Inferior parietal cortex (tissue), 1 donor: ENCODE measurements around the gene ARHGAP27.

Experiments
- DNase-seq: peaks from one replicate; pipeline ENCODE4 v3.0.0-alpha.2; 2016; ENCODE audit errors: extremely low spot score

ARHGAP27 gene

DNA sequence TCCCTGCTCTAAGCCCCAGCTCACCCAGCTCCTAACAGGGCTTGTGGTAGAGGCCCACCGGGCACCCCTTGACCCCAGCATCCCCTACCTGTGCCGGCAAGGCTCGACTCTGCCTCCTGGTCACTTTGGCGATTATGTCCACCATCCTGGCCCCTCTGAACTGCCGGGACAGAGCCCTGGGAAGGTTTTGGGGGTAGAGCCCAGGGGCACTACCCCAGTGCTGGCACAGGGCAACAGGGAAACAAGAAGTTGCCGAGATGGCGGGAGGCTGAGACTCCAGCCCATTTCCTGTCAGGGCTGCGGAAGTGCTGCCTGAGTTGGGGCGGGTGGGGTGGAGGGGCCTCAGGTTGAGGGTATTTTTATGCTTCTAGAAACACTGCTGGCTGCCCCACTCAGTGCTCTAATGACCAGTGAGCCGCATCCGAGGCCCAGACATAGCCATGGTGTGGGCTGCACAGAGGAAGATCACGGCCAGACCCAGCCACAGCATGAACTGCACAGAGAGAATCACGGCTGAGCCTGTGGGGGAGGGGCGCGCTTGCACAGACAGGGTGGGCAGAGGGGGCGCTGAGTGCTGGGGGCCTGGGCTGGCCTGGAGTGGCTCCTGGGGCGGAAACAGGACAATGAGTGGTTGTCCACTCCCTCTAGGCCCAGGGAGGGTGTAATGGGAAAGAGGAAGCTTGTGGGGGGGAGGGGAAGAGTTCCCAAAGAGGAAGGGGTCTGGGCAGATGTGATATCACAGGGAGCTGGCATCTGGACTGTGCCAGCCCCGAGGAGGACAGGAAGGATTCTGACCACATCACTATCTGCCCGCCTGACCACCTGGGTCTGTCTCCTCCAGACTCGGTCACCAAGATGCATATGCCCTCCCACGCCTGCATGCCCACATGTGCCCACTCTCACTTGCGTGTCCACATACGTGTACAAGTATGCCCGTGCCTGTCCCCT is 22.3 kb downstream of the ARHGAP27 start:
- no peak for DNase-seq

- DNase-seq: no peak
Measured at GRCh38 chr17:45409659-45410076, 23.0 kb downstream of the ARHGAP27 start.

DNA sequence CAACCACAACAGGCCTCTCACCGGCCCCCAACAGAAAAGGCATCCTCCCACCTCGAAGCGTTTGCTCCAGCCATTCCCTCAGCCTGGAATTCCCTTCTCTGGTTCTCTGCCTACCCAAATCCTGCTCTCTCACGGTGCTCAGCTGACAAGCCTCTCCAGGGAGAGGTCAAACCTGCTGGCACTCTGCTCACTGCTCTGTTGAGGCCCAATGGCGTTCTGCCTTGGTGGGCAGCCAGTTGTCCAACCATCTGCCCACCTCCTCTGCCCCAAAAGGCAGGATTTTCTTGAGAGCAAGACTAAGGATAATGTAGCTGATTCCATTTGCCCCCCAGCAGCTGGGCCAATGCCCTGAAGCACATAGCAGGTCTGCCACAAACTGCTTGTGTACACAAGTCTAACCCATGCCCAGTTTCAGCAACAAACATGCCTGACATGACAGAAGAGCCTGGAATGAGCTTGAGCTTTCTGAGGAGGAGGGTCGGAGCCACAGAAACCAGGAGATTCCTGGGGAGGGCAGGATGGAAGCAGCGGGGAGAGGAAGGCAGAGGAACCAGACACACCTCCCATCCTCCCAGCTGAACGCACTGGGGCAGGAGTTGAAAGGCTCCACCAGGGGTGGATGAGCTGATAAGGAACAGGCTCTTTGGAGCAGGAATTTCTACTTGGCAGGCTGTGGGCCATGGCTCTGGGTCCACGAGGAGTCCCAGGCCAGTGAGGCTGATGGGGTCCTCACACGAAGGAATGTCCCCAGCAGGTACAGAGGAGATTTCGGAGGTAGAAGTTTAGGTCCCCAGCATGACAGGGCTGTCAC is 23.9 kb downstream of the ARHGAP27 start:
- no peak for DNase-seq

GRCh38 chr17:45406107-45406506 is 26.6 kb downstream of the ARHGAP27 start:
- no peak for DNase-seq

DNA sequence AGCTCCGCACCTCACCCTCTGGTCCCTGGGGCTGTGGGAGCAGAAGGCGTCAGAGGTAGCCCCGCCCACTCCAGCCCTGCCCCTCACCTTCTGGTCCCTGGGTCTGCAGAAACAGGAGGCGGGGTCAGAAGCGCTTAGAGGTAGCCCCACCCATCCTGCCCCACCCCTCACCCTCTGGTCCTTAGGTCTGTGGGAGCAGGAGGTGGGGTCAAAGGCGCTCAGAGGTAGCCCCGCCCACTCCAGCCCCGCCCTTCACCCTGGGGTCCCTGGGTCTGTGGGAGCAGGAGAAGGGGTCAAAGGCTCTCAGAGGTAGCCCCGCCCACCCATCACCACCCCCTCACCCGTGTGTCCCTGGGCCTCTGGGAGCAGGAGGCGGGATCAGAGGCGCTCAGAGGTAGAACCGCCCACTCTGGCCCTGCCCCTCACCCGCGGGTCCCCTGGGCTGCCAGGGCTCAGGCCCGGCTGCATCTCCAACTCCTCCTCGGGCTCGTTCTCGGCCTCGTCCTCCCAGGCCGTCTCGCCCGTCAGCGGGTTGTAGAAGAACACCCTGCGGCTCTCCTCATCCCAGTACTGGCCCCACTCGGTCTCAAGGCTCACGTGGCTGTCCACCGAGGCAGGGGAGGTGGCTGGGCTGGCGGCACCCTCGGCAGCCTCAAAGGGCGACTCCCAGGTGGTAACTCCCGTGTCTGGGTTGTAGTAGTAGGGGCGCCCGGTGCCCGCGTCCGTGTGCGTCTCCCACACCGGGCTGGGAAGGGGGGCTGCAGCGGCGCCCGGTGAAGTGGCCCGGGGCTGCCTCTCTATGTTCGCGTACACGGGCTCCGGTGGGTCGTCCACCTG is 27.2 kb downstream of the ARHGAP27 start:
- DNase-seq: no peak

DNA sequence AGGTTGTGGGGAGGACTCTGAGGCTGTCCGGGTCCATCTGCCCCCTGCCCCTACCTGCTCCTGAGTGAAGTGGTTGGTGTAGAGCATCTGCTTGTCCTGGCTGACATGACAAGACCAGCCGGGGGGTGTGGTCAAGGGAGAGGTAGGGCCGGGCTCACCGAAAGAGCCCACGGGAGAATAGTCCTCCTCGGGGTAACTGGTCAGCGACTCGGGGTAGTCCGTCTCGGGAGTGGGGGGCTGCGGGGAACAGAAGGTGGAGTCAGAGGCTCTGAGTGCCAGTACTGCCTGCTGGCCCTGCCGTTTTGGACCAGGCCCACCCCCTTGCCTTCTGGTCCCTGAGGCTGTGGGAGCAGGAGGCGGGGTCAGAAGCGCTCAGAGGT is 27.8 kb downstream of the ARHGAP27 start:
- DNase-seq: no peak

DNA sequence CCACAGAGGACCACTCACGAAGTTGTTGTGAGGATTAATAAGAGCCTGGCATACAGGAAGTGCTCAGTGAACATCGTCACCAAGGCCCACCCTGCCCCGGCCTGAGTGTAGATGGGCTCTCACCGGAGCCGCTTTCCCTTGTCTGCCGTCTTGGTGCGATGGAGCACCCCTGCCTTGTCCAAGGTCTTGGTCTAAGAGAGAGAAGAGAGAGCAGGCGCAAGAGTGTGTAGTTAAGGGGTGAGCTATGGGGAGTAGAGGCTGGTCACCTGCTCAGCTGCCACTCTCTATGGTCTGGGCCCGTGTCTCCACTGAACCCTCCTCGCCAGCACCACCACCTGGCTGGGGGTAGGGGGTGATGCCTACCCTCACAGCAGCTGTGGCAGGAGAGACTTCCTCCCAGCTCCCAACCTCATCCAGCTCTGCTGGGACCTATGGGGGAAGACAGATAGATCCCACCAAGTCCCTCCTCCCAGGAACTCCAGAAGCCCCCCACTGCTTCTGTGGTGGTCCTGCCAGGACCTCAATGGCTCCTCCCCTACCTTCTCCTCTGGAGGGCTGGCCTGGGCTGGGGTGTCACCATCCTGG is 28.7 kb downstream of the ARHGAP27 start:
- no peak for DNase-seq

DNA sequence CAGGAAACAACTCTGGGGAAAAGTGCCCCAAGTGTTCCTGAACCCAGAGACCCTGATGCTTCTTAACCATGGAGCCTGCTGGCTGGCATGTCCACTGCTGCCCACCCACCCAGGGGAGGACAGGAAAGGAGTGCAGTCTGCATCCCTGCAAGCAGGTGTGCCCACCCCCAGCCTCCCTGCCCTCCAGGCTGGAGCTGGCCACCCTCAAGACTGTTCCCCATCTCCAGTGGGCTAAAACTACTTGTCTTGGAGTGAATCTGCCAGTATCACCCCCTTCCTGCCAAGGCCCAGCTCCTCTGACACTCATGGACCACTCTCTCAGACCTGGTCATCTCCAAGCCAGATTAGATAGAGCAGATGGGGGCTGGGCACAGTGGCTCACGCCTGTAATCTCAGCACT is 29.8 kb downstream of the ARHGAP27 start:
- no peak for DNase-seq

DNA sequence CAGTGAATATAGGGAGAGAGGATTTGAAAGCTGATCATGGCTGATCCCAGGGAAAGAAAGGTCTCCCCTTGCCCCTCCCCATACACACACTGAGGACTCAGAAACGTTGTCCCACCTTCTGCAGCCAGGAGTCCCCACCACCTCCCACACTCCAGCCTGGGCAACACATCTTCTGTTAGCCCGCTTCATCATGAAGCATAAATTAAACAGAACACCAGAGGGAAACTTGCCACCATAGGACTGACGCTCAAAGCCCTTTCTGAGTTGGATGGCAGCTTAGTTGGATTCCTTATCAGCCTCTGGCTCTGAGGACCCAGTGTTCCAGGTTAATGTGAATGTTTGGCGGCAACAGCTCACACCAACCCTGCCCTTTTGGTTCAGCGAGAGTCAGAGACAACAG is 33.9 kb downstream of the ARHGAP27 start:
- no peak for DNase-seq

GRCh38 chr17:45397796-45398195 is 34.9 kb downstream of the ARHGAP27 start:
- no peak for DNase-seq

DNA sequence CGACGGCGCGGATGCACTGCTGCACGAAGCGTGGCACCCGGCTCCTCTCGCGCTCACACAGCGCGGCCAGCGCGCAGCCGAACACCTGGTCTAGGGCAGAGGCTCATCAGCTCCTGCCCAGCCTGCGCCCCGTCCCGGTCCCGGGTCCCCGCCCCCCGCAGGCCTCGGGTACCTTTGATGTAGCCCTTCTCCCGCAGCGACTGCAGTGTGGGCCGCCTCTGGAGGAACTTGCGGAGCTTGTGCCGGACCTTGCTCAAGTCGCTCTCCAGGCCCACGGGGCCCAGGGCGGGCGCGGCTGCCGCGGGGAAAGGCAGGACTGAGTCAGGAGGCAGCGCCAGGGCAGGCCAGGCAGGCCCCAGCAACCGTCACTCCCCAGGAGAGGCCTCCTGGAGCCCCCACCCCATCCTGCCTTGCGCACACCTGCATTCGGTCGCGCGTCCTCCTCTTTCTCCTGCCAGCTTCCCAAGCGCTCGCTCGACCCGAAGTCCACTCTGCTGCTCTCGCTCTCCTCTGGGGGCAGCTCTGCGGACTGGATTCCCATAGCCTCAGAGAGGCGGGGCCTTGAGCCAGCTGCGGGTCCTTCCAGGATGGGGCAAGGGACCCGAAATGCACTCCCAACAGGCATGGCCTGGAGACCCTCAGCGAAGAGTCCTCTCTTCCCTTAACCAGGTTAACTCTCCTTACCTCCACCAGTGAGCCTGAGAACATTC is 36.0 kb downstream of the ARHGAP27 start:
- no peak for DNase-seq

- no peak for DNase-seq
Measured at GRCh38 chr17:45395569-45396415, 36.9 kb downstream of the ARHGAP27 start.

GRCh38 chr17:45394913-45395568 is 37.6 kb downstream of the ARHGAP27 start:
- DNase-seq: peak; percentile 72

- DNase-seq: no peak
Measured at GRCh38 chr17:45394564-45394912, 38.1 kb downstream of the ARHGAP27 start.

GRCh38 chr17:45394091-45394490 is 38.6 kb downstream of the ARHGAP27 start:
- DNase-seq: no peak

DNA sequence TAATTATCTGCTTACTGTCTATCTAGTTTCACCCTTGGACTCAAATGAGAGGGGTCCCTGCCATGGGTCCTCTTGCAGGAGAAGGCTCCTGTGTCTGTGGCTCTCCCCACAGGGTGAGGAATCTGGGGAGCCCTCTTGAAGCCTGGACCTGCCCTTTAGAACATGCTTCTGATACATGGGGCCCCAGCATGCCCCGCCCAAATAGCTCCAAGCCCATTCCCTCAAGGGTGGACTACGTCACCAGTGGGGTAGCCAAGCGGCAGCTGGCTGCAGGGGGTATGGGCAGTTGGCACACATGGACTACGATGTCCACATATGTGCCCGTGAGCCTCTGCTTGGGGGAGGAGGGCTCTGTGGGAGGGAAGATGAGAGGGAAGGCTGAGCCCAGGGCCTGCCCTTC is 39.3 kb downstream of the ARHGAP27 start:
- no peak for DNase-seq

DNA sequence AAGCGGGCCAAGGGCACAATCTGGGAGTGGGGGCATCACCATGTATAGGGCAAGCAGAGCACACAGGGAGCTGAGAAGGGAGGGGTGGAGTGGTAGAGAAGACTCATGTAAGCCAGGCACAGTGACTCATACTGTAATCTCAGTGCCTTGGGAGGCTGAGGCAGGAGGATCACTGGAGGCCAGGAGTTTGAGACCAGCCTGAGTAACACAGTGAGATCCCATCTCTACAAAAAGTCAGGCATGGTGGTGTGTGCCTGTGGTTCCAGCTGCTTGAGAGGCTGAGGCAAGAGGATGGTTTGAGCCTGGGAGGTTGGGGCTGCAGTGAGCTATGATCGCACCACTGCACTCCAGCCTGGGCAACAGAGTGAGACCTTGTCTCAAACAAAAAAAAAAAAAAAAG is 40.8 kb downstream of the ARHGAP27 start:
- DNase-seq: no peak

DNA sequence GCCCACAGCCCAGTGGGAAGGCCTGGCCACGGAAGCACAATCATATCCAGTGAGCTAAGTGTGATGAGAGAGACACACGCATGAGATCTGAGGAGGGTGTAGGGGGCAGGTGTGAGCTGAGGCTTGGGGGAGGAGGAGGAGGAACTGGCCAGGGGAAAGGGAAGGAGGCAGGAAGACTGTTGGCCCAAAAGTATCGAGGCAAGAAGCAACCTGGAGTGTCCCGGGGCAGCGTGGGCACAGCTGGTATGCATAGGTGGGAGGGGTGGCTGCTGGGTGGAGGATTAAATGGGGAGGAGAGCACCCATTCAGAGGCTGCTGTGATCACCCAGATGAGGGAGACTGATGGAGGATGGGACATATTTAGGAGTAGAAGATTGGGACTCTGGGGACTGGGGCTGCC is 41.4 kb downstream of the ARHGAP27 start:
- no peak for DNase-seq

GRCh38 chr17:45389354-45389753 is 43.3 kb downstream of the ARHGAP27 start:
- no peak for DNase-seq
